ACHN (cell line): ENCODE results near the gene HSP90AB1.
A peak's percentile ranks its signal among the peaks of the same experiment; 100 is the strongest.

Experiments used
- DNase-seq: peaks from one replicate; pipeline ENCODE4 v3.0.0-alpha.2; 2015
- in situ Hi-C: cut with HindIII; loops from 2 replicates; pipeline ENCODE4 v1.10.0; 2017; ENCODE audit warnings: low sequenced_read_pairs, low pct_ligation_motif_present, low pct_unique_long_range_greater_than_20kb

Gene HSP90AB1

DNA sequence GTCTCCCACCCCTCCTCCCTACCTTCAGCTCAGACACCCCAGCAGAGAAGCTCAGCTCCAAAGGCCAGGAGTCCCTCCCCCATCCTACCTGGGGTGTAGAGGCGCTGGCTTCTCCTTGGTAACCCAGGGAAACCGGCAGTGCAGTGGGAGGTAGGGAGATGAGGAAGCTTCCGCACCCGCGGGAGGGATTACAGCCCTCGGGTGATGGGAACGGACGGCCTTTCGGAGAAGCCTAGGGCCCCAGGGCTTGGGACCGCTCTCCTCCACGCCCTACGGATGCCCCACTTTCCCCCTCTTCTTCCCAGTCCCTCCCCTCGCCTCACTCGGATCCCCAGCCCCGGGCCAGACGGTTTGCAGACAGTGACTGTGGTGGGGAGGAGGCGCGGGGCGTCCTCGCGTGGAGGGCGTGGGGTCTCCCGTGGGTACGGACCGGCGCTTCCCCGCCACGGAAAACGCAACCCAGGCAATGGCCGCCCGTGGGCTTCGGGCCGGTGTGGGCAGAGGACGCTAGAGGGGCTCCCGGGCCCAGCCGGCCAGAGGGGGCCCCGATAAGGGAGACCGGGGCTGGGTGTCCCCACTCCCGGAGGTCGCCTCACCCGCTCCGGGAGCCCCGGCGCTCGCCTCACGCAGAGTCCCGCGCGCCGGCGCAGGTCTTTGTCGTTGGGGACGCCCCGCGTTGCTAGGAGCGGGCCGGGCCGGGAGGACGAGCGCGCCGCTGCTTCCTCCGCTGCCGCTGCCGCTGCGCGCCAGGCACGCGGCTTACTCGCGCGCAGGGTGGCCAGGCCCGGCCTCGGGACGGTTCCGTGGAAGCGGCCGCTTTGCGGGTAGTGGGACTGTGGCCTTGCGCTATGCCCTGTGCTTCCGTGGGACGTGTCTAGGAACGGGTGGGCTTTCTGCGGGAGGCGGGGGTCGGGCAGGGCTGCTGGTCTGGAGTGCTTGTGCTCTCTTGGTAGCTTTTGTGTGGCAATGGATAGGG, 50.5 kb downstream of the HSP90AB1 start:
- in situ Hi-C loops = no loop called here
- peak; percentile 17 for DNase-seq

DNA sequence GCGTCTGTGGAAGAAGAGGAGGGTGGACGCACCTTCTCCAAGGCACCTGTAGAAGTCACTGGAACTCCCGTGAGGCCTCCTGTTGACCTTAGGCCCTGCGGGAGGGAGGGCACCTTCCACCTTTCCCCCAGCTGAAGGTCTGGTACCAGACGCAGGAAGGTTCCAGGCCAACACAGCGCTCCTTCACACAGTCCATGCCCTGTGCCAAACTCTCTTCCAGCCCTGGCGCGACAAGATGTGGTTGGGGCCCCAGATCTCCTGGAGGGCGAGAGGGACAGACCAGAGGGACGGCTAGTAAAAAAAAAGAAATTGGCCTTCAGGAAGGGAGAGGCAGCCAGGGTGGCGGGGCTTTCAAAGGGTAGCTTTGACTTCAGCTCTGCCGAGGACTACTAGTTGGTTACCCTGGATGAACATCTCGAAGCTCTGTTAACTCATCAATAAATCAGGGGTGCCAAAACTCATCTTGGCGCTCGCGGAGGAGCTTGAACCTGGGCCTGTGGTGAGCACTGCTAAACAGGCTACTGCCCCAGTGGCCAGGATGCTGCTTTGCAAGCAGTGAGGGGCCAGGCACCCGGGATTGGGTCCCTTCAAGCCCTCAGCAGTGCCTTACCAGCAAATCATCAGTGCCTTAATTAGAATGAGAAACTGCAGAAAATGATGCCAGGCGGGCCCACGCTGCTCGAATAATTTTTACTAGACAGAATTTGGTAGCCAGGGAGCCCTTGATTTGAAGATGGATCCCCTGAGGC, 51.3 kb downstream of the HSP90AB1 start:
- DNase-seq = no peak
- in situ Hi-C loops = no loop called here

- DNase-seq = no peak
- in situ Hi-C loops = no loop called here
Measured at GRCh38 chr6:44298864-44299263, 52.0 kb downstream of the HSP90AB1 start.

DNA sequence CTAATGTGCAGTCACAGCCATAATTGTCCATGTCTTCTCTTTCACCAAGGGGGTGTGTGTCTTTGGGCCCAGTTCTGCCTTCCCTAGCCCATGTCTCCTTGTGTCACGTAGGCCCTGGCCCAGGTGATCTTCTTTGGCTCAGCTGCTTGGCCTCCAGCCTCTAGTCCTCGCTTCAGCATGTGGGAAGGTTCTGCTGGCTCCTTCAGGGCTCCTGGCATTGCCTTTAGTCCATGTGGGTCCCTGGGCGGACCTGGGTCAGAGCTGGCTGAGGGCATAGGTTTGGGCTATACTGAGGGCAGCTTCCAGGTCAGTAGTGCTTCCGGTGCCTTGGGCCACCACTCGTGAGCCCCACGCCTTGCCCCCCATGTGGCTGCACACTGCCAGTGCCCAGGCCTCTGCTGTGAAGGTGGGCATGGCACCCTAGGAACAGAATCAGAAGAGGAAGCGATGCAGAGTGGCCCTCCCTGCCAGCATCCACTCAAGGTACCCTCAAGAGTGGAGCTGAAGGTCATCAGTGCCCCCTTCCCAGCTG, 53.5 kb downstream of the HSP90AB1 start:
- DNase-seq = no peak
- in situ Hi-C loops = no loop called here

DNA sequence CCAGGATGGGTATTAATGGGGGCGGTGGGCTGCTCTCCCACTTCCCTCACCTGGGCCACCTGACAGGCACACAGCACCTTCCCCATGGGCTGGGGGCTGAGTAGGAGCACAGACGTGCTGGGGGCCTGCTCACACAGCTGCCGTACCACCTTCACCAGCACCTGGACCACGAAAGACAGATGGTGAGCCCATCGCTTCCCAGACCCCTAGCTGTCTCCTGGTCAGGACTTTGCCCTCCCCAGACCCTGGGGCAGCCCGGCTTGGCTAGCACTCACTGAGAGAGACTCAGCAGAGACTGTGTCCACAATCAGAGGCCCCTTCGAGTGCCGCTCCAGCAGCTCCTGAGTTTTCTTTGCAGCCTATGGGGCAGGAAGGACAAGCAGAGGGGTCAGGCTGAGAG, 54.2 kb downstream of the HSP90AB1 start:
- in situ Hi-C loops = no loop called here
- no peak for DNase-seq

- no peak for DNase-seq
- in situ Hi-C loops = no loop called here
Measured at GRCh38 chr6:44301782-44302564, 55.1 kb downstream of the HSP90AB1 start.

DNA sequence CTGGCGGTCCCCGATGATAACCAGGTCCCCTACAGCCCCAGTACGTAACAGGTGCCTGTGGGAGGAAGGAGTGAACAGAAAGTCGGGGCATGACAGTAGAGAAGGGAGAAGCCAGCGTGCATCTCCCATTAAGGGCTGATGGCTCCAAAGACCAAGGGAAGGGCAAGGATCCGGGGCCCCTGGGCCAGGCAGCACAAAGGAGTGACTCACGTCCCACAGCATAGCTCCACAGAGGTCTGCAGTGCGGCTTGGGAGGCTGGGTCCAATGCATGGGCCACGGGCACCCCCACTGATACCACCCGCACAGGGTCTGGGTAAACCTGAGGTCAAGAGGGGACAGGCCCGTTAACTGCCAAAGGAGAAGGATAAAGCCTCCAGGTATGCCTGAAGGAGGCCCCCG, 56.0 kb downstream of the HSP90AB1 start:
- DNase-seq = no peak
- in situ Hi-C loops = no loop called here
